Neuron (in vitro differentiated cells): Measurements from ENCODE around the gene TWIST2.

ENCODE experiments used
- H2AFZ ChIP-seq: one replicate; pipeline ENCODE4 v1.6.1; 2013; ENCODE audit warnings: low read depth, mild to moderate bottlenecking, inconsistent platforms, low read length, moderate library complexity
- H3K27me3 ChIP-seq: one replicate; pipeline ENCODE4 v1.6.1; 2013; ENCODE audit warnings: low read length; ENCODE audit not compliant: insufficient read depth
- H3K36me3 ChIP-seq: one replicate; pipeline ENCODE4 v1.6.1; 2013; ENCODE audit warnings: low read length; ENCODE audit not compliant: insufficient read depth
- H3K4me1 ChIP-seq: one replicate; pipeline ENCODE4 v1.6.1; 2013; ENCODE audit warnings: low read length; ENCODE audit not compliant: insufficient read depth
- H3K4me3 ChIP-seq: 2 replicates; pipeline ENCODE4 v1.5.1; 2013; ENCODE audit warnings: mild to moderate bottlenecking, low read length, moderate library complexity
- H3K9me3 ChIP-seq: one replicate; pipeline ENCODE4 v1.6.1; 2013; ENCODE audit warnings: low read length

The TWIST2 gene

GRCh38 chr2:238854699-238855229 is 6.9 kb downstream of the TWIST2 start:
- peaks cover 5% of the 10 kb centered on the region for H3K4me1 ChIP-seq
- H3K9me3 ChIP-seq = peaks cover 3% of the 10 kb centered on the region
- H3K4me3 ChIP-seq = no peak overlapping the region
- H3K36me3 ChIP-seq = no peaks in the 10 kb centered on the region
- H2AFZ ChIP-seq = no peak overlapping the region
- H3K27me3 ChIP-seq = peaks cover 32% of the 10 kb centered on the region

DNA sequence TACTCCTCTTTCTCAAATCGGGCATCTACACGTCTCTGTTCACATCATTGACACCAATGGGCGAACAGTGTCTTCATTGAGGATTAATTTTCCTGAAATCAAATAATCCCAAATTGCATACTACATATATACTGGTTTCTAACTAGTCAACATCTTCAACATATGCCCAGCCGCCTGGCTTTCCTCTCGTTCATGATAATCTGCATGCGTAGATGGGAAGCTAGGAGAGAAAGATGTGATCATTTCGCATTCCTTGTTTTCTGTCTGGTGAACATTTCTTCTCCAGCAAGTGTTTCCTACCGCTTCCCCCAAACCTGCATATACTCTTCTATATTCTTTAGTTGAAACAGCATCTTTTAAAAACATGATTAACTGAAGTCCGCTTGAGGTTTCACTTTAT is 7.4 kb downstream of the TWIST2 start:
- Histone ChIP-seq H3K36me3 (no peaks in the 10 kb centered on the region), H3K4me3 (no peak overlapping the region), H3K27me3 (peaks cover 27% of the 10 kb centered on the region), H2AFZ (no peak overlapping the region), H3K4me1 (peaks cover 5% of the 10 kb centered on the region), H3K9me3 (peaks cover 3% of the 10 kb centered on the region)

DNA sequence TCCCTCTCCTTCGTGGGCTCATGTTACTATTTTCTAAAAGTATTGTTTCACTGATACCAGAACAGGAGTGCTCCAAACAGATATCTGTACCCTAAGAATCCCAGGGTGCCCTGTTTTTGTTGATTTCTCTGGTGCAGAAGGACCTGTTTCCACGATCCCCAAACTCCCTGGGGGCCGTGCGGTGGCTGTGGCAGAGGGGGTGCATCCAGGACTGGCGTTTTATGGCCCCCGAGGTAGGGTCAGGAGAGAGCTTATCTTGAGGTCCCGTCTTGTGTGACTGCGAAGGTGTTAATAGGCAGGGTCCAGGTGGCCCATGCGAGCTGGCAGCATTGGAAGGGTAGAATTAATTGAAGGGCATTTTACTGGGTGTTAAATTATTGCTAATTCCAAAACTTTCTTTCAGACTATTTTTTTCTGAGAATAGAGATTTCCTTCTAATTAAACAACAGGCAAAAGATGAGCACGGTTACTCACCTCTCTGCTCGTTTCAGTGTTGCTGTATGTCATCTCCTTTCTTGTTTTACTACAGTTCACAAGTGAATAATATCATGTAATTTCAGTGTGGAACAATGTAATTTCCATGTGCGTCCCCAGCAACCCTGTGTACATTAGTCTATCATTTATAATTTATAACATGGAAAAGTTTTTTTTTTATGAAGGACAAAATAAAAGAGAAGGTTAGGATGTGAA is 8.2 kb downstream of the TWIST2 start:
- H3K4me1 ChIP-seq = peaks cover 5% of the 10 kb centered on the region
- no peak overlapping the region for H3K4me3 ChIP-seq
- H2AFZ ChIP-seq = no peak overlapping the region
- H3K36me3 ChIP-seq = no peaks in the 10 kb centered on the region
- H3K9me3 ChIP-seq = peaks cover 3% of the 10 kb centered on the region
- H3K27me3 ChIP-seq = peaks cover 19% of the 10 kb centered on the region

- Histone ChIP-seq H3K27me3 (peaks cover 11% of the 10 kb centered on the region), H3K4me3 (no peak overlapping the region), H3K36me3 (no peaks in the 10 kb centered on the region), H2AFZ (no peak overlapping the region), H3K4me1 (peaks cover 5% of the 10 kb centered on the region), H3K9me3 (peaks cover 6% of the 10 kb centered on the region)
Observed at GRCh38 chr2:238856713-238857567, 9.1 kb downstream of the TWIST2 start.

DNA sequence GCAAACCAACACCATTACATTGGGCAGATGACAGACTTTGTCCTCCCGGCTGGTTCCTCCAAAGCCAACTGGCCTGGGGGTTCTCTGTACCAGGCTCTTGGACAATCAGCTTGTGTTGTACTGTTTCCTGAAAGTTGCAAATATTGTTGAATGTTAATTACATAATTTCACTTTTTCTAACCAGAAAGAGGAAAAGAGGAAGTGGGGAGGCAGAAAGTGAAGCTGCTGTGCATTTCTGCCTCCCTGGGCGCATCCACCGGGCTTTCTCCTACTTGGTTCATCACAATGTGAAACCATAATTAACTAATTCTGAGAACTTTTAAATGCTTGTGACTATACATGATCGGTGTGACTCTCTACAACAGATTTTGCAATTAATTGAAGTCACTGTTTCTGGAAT is 10.1 kb downstream of the TWIST2 start:
- H2AFZ ChIP-seq = no peak overlapping the region
- peaks cover 6% of the 10 kb centered on the region for H3K27me3 ChIP-seq
- H3K4me1 ChIP-seq = peaks cover 5% of the 10 kb centered on the region
- H3K36me3 ChIP-seq = no peaks in the 10 kb centered on the region
- H3K9me3 ChIP-seq = peaks cover 6% of the 10 kb centered on the region
- H3K4me3 ChIP-seq = no peak overlapping the region

DNA sequence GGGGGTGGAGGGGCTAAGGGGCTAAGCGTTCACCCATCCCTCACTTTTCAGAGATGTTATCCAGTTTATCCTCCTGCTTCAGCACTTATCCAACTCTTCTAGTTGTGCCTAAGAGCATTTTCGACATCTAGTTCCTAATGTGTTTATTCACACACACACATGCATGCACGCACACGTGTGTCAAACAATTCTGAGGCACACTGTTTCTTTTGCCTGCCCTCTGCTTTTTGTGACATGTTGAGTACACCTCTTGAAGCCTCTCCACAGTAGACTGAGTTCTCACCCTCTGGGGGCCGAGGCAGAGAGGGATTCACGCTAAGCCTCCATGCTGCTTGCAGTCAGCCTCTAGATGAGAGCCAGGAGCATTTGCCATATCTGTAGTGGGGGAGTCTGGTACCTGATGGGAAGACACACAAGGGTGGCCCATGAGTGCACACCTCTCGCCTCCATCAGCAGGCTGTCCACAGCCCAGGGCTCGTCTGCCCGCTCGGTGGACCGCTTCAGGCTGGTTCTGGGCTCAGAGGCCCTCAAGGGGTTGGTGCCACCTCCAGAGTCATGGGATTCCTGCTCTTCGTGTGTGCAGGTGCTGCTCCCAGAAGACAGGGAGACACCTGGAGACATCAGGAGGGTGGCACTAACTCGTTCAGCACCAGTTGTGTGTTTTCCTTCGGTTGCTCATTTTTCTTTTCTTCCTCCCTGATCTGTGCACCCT is 11.9 kb downstream of the TWIST2 start:
- Histone ChIP-seq H3K36me3 (no peaks in the 10 kb centered on the region), H3K27me3 (peaks cover 2% of the 10 kb centered on the region), H2AFZ (no peak overlapping the region), H3K4me3 (no peak overlapping the region), H3K9me3 (peaks cover 3% of the 10 kb centered on the region), H3K4me1 (peaks cover 12% of the 10 kb centered on the region)

DNA sequence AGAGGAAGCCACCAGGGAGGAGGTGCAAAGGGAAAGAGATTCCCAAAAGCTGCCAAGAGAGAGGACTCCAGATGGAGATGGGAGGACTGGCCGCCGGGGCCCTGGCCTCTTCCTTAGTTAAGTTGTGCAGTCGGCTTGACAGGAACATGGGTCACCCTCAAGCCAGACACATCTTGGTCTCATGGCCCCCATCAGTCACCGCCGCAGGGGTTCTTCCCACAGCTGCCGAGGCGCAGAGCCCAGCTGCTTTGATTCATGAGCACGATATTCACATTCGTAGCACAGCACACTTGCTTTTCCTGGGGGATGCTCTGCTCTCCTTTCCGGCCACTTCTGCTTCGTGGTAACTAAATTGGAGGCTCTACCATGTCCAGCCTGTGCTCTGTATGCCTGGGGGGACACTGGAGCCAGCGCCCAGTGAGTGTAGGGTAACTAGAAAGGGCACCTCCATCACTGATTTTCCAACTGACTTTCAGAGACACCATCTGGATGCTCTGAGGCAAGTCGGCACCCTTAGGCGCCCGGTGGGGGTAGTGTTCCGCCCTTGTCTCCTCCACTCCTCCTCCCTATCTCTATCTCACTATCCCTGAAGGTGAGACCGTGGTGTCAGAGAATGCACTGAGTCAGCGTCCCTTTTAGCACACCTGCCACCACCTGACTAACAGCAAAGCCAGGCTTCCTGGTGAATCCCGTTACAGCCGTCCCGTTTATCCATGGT is 13.3 kb downstream of the TWIST2 start:
- peaks cover 2% of the 10 kb centered on the region for H3K27me3 ChIP-seq
- H3K36me3 ChIP-seq = no peaks in the 10 kb centered on the region
- peaks cover 3% of the 10 kb centered on the region for H3K9me3 ChIP-seq
- H3K4me1 ChIP-seq = peaks cover 15% of the 10 kb centered on the region
- no peak overlapping the region for H2AFZ ChIP-seq
- H3K4me3 ChIP-seq = no peak overlapping the region

GRCh38 chr2:238861766-238862315 is 14.0 kb downstream of the TWIST2 start:
- H3K27me3 ChIP-seq = peaks cover 7% of the 10 kb centered on the region
- H3K9me3 ChIP-seq = peaks cover 3% of the 10 kb centered on the region
- H3K4me1 ChIP-seq = peaks cover 15% of the 10 kb centered on the region
- no peak overlapping the region for H2AFZ ChIP-seq
- no peak overlapping the region for H3K4me3 ChIP-seq
- no peaks in the 10 kb centered on the region for H3K36me3 ChIP-seq

DNA sequence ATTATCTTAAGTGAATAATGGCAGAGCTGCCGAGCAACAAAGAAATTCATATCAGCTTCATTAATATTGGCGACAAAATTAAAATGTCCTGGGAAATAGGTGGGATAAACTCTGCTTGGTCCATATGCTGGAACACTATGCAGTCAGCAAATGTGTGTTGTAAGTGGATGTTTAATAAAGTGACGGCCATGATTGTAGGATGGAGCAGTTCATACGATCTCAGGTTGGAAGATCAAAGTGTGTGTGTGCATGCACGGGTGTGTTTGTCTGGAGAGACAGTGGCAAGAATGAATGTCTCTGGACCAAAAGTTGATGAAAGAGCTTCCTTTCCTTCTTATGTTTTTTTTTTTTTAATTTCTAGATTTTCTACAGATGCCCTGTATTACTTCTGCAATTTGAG is 14.8 kb downstream of the TWIST2 start:
- Histone ChIP-seq H2AFZ (no peak overlapping the region), H3K36me3 (no peaks in the 10 kb centered on the region), H3K27me3 (peaks cover 12% of the 10 kb centered on the region), H3K9me3 (peaks cover 3% of the 10 kb centered on the region), H3K4me3 (no peak overlapping the region), H3K4me1 (peaks cover 15% of the 10 kb centered on the region)

DNA sequence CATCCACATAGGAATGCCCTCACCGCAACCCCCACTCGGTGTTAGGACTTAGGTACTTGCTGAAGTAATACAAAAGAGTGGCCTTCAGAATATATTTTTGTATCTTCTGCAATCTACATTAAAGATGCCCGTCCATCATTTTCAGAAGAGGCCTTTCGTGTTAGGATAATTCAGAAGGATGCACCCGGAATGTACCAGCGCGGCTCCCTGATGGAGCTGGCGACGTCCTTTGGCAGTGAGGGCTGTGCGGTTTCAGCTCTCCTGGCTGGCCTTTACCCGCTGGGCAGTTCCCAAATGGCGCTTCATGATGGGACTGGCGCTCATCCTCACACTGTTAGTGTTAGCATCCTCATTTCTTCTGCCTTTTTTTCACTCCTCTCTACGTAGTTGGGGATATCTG is 15.3 kb downstream of the TWIST2 start:
- Histone ChIP-seq H3K9me3 (peaks cover 3% of the 10 kb centered on the region), H3K4me1 (peaks cover 15% of the 10 kb centered on the region), H3K4me3 (no peak overlapping the region), H3K27me3 (peaks cover 16% of the 10 kb centered on the region), H3K36me3 (no peaks in the 10 kb centered on the region), H2AFZ (no peak overlapping the region)

DNA sequence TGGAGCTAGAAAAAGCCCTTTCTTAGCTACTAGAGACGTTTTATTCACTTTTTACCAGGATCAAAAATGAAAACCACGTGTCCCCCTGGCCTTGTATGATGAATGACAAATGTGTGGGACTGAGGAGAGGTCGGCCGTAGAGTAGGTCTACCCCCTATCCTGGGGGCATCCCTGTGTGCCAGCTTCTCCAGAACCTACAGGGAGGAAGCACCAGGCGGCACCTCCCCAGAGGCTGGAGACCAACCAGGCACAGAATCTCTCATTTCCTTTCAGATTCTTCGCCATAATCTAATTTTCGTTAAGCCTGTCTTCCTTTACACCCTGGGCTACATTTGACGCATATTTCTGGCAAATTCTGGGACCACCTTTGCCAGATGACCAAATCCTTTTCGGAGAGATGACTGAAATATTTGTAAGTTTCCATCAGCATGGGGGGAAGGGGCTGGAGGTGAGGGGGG is 15.9 kb downstream of the TWIST2 start:
- peak overlapping the region; percentile 3 for H2AFZ ChIP-seq
- H3K9me3 ChIP-seq = peaks cover 3% of the 10 kb centered on the region
- peaks cover 15% of the 10 kb centered on the region for H3K4me1 ChIP-seq
- H3K4me3 ChIP-seq = no peak overlapping the region
- no peaks in the 10 kb centered on the region for H3K36me3 ChIP-seq
- peaks cover 16% of the 10 kb centered on the region for H3K27me3 ChIP-seq
